Retinal pigment epithelial cell (primary cell): ENCODE measurements around the gene IGSF6.
A peak's percentile ranks its signal among the peaks of the same experiment; 100 is the strongest.

Experiments
- DNase-seq: peaks from one replicate; pipeline ENCODE4 v3.0.0-alpha.2; 2010; ENCODE audit warnings: low read depth
- H3K4me3 ChIP-seq: 2 replicates; pipeline ENCODE4 v1.5.1; 2011; ENCODE audit warnings: mild to moderate bottlenecking, low read length, control low read depth, moderate library complexity
- CTCF ChIP-seq: conservative IDR thresholded peaks from 2 replicates; pipeline ENCODE4 v1.5.1; 2011; ENCODE audit warnings: low read depth, low read length, control low read depth, inconsistent platforms

The IGSF6 gene

GRCh38 chr16:21614896-21615295, 37.5 kb downstream of the IGSF6 start:
- H3K4me3 ChIP-seq, result no peak overlapping the region
- peak; percentile 24 for TF ChIP-seq CTCF
- DNase-seq, result no peak

GRCh38 chr16:21613781-21614180, 38.6 kb downstream of the IGSF6 start:
- peak; percentile 18 for DNase-seq
- H3K4me3 ChIP-seq, result no peak overlapping the region
- no peak for TF ChIP-seq CTCF

- H3K4me3 ChIP-seq, result no peak overlapping the region
- no peak for DNase-seq
- TF ChIP-seq CTCF, result no peak
These were observed 39.0 kb downstream of the IGSF6 start for GRCh38 chr16:21613361-21613760.

GRCh38 chr16:21611556-21612384, 40.6 kb downstream of the IGSF6 start:
- DNase-seq, result peak; percentile 81
- TF ChIP-seq CTCF, result no peak
- H3K4me3 ChIP-seq, result peak overlapping the region; percentile 13

GRCh38 chr16:21611198-21611555, 41.2 kb downstream of the IGSF6 start:
- peak; percentile 34 for DNase-seq
- H3K4me3 ChIP-seq, result no peak overlapping the region
- no peak for TF ChIP-seq CTCF

GRCh38 chr16:21610766-21611165, 41.6 kb downstream of the IGSF6 start:
- no peak for TF ChIP-seq CTCF
- H3K4me3 ChIP-seq, result no peak overlapping the region
- DNase-seq, result no peak

GRCh38 chr16:21610006-21610544, 42.3 kb downstream of the IGSF6 start:
- DNase-seq, result no peak
- no peak for TF ChIP-seq CTCF
- H3K4me3 ChIP-seq, result no peak overlapping the region
